Tibial nerve (tissue), 3 donors: ENCODE measurements around the gene MPPED1.

Source experiments
- EP300 ChIP-seq, 2 donors: sonication (generic); formaldehyde crosslinking; IDR thresholded peaks; one replicate each; pipeline ENCODE4 v1.6.1; 2017; ENCODE audit warnings: antibody characterized with exemption in 2 of 2, mild to moderate bottlenecking in 1 of 2
- POLR2A ChIP-seq, 2 donors: fragments of 450-650 bp; IDR thresholded peaks; one replicate each; pipeline ENCODE4 v1.6.1; 2017; ENCODE audit warnings: antibody characterized with exemption in 2 of 2, mild to moderate bottlenecking in 2 of 2, moderate library complexity in 2 of 2

GRCh38 chr22:43365715-43366440 is 45.9 kb upstream of the MPPED1 start:
- no peak for TF ChIP-seq EP300 (IDR thresholded peaks at IDR 0.05)
- no peak for TF ChIP-seq POLR2A (IDR thresholded peaks at IDR 0.05)
